RWPE2 (cell line): Measurements from ENCODE around the gene LINC00237.

Source experiments
- ATAC-seq: fragments of 200-7000 bp; cut with Tn5 transposase; 3 replicates; pipeline ENCODE4 v1.9.1; 2021; ENCODE audit warnings: low read depth
- DNase-seq: peaks from one replicate; pipeline ENCODE4 v3.0.0-alpha.2; 2020; ENCODE audit warnings: low spot score
- H3K27ac ChIP-seq: fragments of 450-650 bp; 2 replicates; pipeline ENCODE4 v1.5.1; 2017; ENCODE audit warnings: mild to moderate bottlenecking; ENCODE audit not compliant: poor library complexity, severe bottlenecking
- H3K27me3 ChIP-seq: fragments of 250-450 bp; sonication (Bioruptor Pico); 2 replicates; pipeline ENCODE4 v1.5.1; 2021; ENCODE audit warnings: mild to moderate bottlenecking, moderate library complexity; ENCODE audit not compliant: insufficient read depth, poor library complexity, severe bottlenecking
- H3K36me3 ChIP-seq: fragments of 250-450 bp; sonication (Bioruptor Pico); 2 replicates; pipeline ENCODE4 v1.5.1; 2020; ENCODE audit warnings: low read depth, mild to moderate bottlenecking, moderate library complexity
- H3K4me1 ChIP-seq: fragments of 250-450 bp; sonication (Bioruptor Pico); 2 replicates; pipeline ENCODE4 v1.5.1; 2021; ENCODE audit warnings: mild to moderate bottlenecking, moderate library complexity; ENCODE audit not compliant: insufficient read depth, poor library complexity, severe bottlenecking
- H3K4me3 ChIP-seq: fragments of 250-450 bp; sonication (Bioruptor Pico); 2 replicates; pipeline ENCODE4 v1.5.1; 2021; ENCODE audit warnings: mild to moderate bottlenecking, moderate library complexity; ENCODE audit not compliant: severe bottlenecking
- H3K9me3 ChIP-seq: fragments of 250-450 bp; sonication (Bioruptor Pico); 2 replicates; pipeline ENCODE4 v1.5.1; 2021; ENCODE audit warnings: mild to moderate bottlenecking, moderate library complexity; ENCODE audit not compliant: severe bottlenecking
- CTCF ChIP-seq: fragments of 450-650 bp; IDR thresholded peaks from one replicate; pipeline ENCODE4 v1.5.1; 2017; ENCODE audit warnings: mild to moderate bottlenecking, moderate library complexity; ENCODE audit not compliant: poor library complexity, severe bottlenecking

Gene LINC00237

GRCh38 chr20:21090721-21091120 lies 15.4 kb downstream of the LINC00237 start:
- ATAC-seq (no peak), DNase-seq (no peak)
- no peaks in the 10 kb centered on the region for H3K4me1 ChIP-seq
- H3K27ac ChIP-seq: no peak overlapping the region
- no peak for TF ChIP-seq CTCF
- H3K27me3 ChIP-seq: peaks cover 64% of the 10 kb centered on the region
- no peaks in the 10 kb centered on the region for H3K9me3 ChIP-seq
- H3K4me3 ChIP-seq: no peak overlapping the region
- no peaks in the 10 kb centered on the region for H3K36me3 ChIP-seq

GRCh38 chr20:21090111-21090618 lies 16.0 kb downstream of the LINC00237 start:
- Histone ChIP-seq H3K36me3 (no peaks in the 10 kb centered on the region), H3K27me3 (peaks cover 67% of the 10 kb centered on the region), H3K27ac (no peak overlapping the region), H3K4me3 (no peak overlapping the region), H3K9me3 (no peaks in the 10 kb centered on the region), H3K4me1 (no peaks in the 10 kb centered on the region)
- ATAC-seq (no peak), DNase-seq (no peak)
- TF ChIP-seq CTCF: no peak

- DNase-seq: no peak
- no peak for TF ChIP-seq CTCF
- no peak for ATAC-seq
- H3K36me3 ChIP-seq: no peaks in the 10 kb centered on the region
- H3K27me3 ChIP-seq: peaks cover 67% of the 10 kb centered on the region
- H3K4me1 ChIP-seq: no peaks in the 10 kb centered on the region
- no peaks in the 10 kb centered on the region for H3K9me3 ChIP-seq
- H3K4me3 ChIP-seq: no peak overlapping the region
- H3K27ac ChIP-seq: no peak overlapping the region
These were observed 16.8 kb downstream of the LINC00237 start for GRCh38 chr20:21089391-21089790.

- H3K27ac ChIP-seq: no peak overlapping the region
- ATAC-seq (no peak), DNase-seq (no peak)
- H3K27me3 ChIP-seq: peaks cover 65% of the 10 kb centered on the region
- no peaks in the 10 kb centered on the region for H3K36me3 ChIP-seq
- H3K4me3 ChIP-seq: no peak overlapping the region
- H3K4me1 ChIP-seq: no peaks in the 10 kb centered on the region
- TF ChIP-seq CTCF: no peak
- H3K9me3 ChIP-seq: no peaks in the 10 kb centered on the region
These were observed 18.2 kb downstream of the LINC00237 start for GRCh38 chr20:21087862-21088540.

GRCh38 chr20:21083825-21084325 lies 22.3 kb downstream of the LINC00237 start:
- no peak for DNase-seq
- no peak for TF ChIP-seq CTCF
- Histone ChIP-seq H3K36me3 (no peaks in the 10 kb centered on the region), H3K9me3 (no peaks in the 10 kb centered on the region), H3K4me3 (no peak overlapping the region), H3K27ac (no peak overlapping the region), H3K27me3 (peaks cover 37% of the 10 kb centered on the region), H3K4me1 (no peaks in the 10 kb centered on the region)
- ATAC-seq: no peak
